GM19043 (cell line): ENCODE measurements around the gene TSGA10.

Experiments
- ATAC-seq: cut with Tn5 transposase; IDR thresholded peaks from one replicate; pipeline ENCODE4 v1.9.1; 2021; ENCODE audit warnings: low read depth; ENCODE audit not compliant: unreplicated experiment

Gene TSGA10

DNA sequence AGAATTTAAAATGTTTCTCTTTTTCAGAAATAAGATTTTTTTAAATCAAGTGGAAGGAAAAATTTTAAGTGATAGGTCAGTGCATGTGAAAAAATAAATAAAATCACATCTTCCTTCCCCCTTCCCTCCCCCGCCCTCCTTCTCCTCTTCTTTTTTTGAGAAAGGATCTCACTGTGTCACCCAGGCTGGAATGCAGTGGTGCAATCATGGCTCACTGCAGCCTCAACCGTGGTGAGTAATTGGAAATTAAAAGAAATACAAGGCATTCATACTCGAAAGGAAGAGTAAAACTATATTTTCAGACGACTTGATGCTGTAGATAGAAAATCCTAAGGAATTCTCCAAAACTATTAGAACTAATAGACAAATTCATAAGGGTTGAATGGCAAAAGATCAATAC lies 201.8 kb downstream of the TSGA10 start:
- ATAC-seq: no peak

- no peak for ATAC-seq
These were observed 205.6 kb downstream of the TSGA10 start for GRCh38 chr2:98948956-98949739.

GRCh38 chr2:98947554-98947953 lies 207.2 kb downstream of the TSGA10 start:
- no peak for ATAC-seq
